Stimulated activated CD4-positive, alpha-beta T cell treated with anti-CD3 and anti-CD28 coated beads, Interleukin-2, amount 100 ng/mL, for 4 hours (primary cell): ENCODE measurements around the gene ARMC6.
"Not testable (repeated sequence)": the region's sequence is repeated elsewhere in the genome, so short reads cannot be mapped to it uniquely, and the experiment has no call there.

Experiments used
- DNase-seq: peaks from one replicate; pipeline ENCODE4 v3.0.0-alpha.2; 2020; ENCODE audit warnings: low read depth

The ARMC6 gene

GRCh38 chr19:19074196-19074882 lies 40.9 kb downstream of the ARMC6 start:
- DNase-seq: no peak

DNA sequence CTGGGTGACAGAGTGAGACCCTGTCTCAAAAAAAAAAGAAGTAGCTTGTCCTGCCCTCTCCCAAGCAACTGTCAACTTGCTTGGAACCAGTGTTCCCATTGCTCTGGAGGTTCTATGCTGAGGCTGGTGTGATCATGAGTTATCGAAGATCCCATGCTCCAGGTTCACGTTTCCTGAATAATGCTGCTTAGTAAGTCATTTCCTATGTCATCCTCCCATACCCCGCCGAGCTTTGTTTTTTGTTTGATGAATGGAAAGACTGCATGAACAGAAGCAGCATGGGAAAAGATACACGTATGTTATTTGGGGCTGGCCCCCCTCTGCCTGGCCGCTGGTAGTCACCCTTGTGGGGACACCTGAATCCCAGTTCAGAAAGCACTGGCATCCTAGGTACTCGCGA lies 41.7 kb downstream of the ARMC6 start:
- DNase-seq: no peak

DNA sequence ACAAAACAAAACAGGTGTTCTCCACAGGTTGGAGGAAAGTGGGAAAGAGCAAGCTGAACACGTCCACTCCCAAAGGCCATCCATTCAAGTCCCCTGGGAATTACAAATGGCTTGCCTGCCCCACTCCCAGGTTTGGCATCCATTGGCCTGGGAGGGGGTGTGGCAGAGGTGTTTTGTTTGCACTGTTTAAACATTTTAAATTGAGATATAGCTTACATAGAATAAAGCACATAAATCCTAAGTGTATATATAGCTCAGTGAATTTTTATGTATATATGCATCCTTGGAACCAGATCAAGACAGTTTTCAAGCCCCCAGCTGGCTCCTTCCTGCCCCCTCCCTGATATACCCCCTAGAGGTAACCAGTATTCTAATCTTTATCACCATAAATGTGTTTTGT lies 43.1 kb downstream of the ARMC6 start:
- no peak for DNase-seq

- DNase-seq: no peak
These were observed 43.7 kb downstream of the ARMC6 start for GRCh38 chr19:19077103-19077502.

- no peak for DNase-seq
These were observed 45.4 kb downstream of the ARMC6 start for GRCh38 chr19:19078801-19079200.

DNA sequence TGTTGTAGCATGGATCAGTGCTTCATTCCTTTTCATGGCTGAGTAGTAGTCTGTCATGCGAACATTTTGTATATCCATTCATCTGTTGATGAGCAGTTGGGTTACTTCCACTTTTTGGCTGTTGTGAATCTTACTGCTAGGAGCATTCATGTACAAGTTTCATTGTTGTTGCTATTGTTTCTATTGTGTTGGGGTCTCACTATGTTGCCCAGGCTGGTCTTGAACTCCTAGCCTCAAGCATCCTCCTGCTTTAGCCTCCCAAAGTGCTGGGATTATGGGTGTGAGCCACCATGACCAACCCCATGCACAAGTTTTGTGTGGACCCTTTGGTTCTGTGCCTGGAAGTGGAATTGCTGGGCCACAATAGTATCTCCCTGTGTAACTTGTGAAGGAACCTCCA lies 46.2 kb downstream of the ARMC6 start:
- no peak for DNase-seq

GRCh38 chr19:19081642-19082151 lies 48.3 kb downstream of the ARMC6 start:
- DNase-seq: no peak

DNA sequence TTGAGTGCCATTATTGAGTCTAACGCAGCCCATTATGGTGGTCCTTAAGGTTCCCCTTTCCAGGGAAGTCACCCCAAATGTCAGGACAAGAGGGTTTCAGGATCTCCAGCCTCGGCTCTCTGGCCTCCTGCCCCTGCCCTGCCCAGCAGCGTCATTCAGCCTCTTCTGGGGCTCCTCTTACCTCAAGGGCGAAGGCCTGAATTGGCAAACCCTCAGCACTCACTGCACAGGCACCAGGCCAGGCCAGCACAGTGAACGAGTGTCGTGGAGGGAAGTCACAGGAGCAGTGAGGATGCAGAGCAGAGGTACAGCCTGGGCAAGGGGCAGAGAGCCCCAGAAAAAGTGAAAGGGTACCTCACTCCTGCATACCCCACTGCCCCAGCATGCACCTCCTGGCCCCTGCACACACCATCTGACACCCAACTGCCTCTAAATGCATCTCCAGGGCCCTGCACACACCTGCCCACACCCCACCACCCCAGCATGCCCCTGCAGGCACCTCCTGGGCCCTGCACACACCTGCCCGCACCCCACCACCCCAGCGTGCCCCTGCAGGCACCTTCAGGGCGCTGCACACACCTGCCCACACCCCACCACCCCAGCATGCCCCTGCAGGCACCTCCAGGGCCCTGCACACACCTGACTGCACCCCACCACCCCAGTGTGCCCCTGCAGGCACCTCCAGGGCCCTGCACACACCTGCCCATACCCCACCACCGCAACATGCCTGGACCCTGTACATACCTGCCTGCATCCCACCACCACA lies 50.2 kb downstream of the ARMC6 start:
- no peak for DNase-seq

DNA sequence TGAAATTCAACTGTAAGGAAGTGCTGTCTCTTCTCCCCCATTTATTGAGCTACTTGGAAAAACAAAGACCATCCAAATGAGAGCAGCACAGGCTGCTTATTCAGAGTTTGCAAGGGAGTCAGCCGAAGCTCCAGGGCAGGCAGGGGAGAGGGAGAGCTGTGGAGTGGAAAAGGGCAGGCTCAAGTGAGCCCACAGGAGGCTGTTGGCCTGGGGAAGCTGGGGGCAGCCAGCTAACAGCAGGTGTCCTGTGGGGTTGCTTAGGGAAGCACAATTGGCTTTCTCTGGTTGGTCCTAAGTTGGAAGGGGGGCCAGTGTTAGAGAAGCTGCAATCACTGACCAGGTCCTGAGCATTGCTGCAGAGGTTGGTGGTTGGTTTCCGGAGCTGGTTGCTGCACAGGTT lies 54.3 kb downstream of the ARMC6 start:
- no peak for DNase-seq

- DNase-seq: no peak
These were observed 61.1 kb downstream of the ARMC6 start for GRCh38 chr19:19094513-19094912.

DNA sequence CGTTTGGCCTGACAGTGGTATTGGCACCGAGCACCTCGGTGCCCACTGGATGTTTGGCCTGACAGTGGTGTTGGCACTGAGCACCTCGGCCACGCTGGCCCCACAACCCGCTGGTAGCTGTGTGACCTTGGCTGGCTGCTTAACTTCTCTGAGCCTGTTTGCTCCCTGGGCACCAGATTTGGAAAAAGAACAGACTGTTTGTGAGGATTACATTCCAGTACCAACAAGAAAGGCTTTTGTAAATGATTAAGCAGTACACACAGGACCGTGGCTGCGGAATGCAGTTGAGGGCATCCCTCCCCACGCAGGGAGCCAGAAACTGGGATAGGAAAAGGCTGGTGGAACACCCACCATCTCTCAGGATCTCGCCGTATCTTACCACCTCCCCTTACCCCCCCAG lies 62.3 kb downstream of the ARMC6 start:
- DNase-seq: no peak

- DNase-seq: no peak
These were observed 63.5 kb downstream of the ARMC6 start for GRCh38 chr19:19096641-19097627.

- DNase-seq: no peak
These were observed 64.8 kb downstream of the ARMC6 start for GRCh38 chr19:19098084-19098702.

DNA sequence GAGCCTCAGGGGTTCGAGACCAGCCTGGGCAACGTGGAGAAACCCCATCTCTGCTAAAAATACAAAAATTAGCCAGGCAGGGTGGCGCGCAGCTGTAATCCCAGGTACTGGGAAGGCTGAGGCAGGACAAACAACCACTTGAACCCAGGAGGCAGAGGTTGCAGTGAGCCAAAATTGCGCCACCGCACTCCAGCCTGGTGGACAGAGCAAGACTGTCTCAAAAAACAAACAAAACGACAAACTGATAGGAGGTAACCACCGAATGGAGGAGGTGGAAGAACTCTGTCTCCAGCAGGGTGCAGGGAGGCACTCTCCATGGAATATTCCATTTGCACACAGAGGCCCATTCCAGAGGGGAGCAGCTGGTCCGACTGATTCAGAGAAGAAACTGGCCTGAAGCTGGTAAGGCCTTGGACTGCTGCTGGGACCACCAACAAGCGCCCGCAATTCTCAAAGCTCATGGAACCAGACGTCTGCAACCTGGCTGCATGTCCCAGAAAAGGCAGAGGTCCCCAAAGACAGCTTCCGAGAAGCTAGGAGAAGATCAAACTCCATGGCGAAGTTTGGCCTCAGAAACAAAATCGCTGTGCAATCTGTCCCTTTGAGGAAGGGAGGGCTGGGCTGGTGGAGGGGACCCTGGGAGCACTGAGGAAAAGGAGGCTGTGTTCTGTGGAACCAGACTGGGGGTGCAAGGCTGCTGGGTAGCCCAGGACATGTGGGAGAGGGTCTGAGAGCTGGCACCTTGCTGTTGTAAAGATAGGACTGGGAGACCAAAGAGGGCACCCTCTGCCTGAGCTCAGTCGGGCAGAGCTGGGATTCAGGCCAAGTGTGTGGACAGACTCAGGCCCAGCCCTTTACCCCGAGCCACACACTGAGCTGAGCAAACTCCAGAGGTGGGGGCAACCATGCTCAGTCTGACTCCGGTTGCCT lies 65.6 kb downstream of the ARMC6 start:
- DNase-seq: no peak

- DNase-seq: no peak
These were observed 68.1 kb downstream of the ARMC6 start for GRCh38 chr19:19101540-19101939.

GRCh38 chr19:19102566-19102965 lies 69.2 kb downstream of the ARMC6 start:
- not testable (repeated sequence) for DNase-seq

DNA sequence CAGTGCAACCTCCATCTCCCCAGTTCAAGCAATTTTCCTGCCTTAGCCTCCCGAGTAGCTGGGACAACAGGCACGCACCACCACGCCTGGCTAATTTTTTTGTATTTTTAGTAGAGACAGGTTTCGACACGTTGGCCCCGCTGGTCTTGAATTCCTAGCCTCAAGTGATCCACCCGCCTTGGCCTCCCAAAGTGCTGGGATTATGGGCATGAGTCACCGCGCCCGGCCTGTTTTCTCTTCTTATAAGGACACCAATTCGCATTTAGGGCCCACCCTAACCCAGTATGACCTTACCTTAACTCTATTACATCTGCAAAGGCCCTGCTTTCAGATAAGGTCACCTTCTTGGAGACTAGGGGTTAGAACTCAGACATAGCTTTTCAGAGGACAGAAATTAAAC lies 69.8 kb downstream of the ARMC6 start:
- no peak for DNase-seq

GRCh38 chr19:19105365-19106055 lies 72.1 kb downstream of the ARMC6 start:
- DNase-seq: no peak

DNA sequence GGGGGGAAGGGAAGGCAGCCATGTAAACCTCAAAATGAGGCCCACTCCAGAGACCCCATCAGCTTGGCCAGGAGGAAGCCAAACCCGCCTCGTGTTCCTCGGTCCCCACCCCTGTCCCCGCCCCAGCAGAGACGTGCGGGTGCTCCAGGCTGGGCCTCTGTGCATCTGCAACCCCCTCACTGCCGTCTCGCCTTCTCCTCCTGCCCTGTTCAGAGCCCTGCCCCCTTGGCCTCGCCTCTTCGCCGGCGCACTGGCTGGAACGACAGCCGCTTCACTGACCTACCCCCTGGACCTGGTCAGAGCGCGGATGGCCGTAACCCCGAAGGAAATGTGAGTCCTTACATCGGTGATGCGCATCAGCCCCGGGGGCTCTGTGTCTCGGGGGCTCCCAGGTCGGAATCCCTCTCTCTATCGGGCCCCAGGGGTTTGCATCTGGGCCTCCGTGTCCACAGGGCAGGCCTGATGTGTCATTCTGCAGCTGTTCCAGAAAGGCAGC lies 72.7 kb downstream of the ARMC6 start:
- no peak for DNase-seq

DNA sequence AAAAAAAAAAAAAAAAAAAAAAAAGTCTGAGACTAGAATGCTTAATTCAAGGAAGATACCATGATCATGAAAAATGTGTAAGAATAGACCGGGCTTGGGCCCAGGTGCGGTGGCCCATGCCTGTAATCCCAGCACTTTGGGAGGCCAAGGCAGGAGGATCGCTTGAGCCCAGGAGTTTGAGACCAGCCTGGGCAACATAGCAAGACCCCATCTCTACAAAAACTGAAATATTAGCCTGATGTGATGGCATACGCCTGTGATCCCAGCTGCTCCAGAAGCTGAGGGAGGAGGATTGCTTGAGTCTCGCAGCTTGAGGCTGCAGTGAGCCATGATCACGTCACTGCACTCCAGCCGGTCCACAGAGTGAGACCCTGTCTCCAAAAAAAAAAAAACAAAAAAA lies 73.5 kb downstream of the ARMC6 start:
- DNase-seq: not testable (repeated sequence)
